ENCODE data around the gene FOSB. TPM values are rescaled to one million over a fixed set of nuclear protein-coding genes. Genes with fewer than 3 reads are reported as not detected.

FOSB gene
- polyA plus RNA-seq, 2 of the 4 experiments (the other 2 are of a cell fraction), result 0.57 to 48.8 TPM

DNA sequence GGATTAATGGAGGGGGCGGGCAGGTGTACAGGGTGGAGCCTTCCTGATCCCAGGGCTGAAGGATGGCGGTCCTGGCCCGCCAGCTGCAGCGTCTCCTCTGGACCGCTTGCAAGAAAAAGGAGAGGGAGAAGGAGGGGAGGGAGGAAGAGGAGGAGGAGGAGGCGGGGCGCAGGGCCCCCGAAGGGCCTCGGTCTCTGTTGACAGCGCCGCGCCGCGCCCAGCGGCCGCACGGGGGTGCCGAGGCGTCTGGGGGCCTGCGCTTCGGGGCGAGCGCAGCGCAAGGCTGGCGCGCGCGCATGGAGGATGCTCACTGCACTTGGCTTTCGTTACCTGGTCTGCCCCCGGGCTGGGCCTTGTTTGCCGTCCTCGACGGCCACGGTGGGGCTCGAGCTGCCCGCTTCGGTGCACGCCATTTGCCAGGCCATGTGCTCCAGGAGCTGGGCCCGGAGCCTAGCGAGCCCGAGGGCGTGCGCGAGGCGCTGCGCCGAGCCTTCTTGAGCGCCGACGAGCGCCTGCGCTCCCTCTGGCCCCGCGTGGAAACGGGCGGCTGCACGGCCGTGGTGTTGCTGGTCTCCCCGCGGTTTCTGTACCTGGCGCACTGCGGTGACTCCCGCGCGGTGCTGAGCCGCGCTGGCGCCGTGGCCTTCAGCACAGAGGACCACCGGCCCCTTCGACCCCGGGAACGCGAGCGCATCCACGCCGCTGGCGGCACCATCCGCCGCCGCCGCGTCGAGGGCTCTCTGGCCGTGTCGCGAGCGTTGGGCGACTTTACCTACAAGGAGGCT lies 30.8 kb downstream of the FOSB start, which contains the start of gene PPM1N:
Gene PPM1N (plus strand): TSS at position 33 of the 785 bp plus-strand sequence. CDS start 30 bp downstream, at position 63.
- CTCF ChIA-PET, result interaction anchor here (0.7 to 17.6 kb wide), 11 partner anchors 7 to 194 kb away, joined by 3 to 418 read pairs (median 4); partner anchors contain the start of genes ERCC1, FOSB, QPCTL and SNRPD2
- TF ChIP-seq MAZ (IDR thresholded peaks at IDR 0.05; ENCODE audit: borderline replicate concordance, low read depth, low read length) (no peak), PBX3 (IDR thresholded peaks at IDR 0.05) (no peak), JUN (IDR thresholded peaks at IDR 0.05) (no peak), POLR2AphosphoS2 (conservative IDR thresholded peaks at IDR 0.05; ENCODE audit: low read length) (no peak), CEBPB (IDR thresholded peaks at IDR 0.05) (no peak), FOXS1 (CRISPR knock-in tag; IDR thresholded peaks at IDR 0.05) (no peak), EHF (CRISPR knock-in tag; IDR thresholded peaks at IDR 0.05) (no peak), NR3C1 (IDR thresholded peaks at IDR 0.05) (no peak), SREBF2 (IDR thresholded peaks at IDR 0.05) (no peak), HOXB13 (CRISPR knock-in tag; IDR thresholded peaks at IDR 0.05; ENCODE audit: low read depth) (no peak), EHMT2 (IDR thresholded peaks at IDR 0.05; ENCODE audit: low read depth) (no peak)
- TF ChIP-seq, protein P1, sequence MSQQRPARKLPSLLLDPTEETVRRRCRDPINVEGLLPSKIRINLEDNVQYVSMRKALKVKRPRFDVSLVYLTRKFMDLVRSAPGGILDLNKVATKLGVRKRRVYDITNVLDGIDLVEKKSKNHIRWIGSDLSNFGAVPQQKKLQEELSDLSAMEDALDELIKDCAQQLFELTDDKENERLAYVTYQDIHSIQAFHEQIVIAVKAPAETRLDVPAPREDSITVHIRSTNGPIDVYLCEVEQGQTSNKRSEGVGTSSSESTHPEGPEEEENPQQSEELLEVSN (IDR thresholded peaks at IDR 0.05; ENCODE audit: borderline replicate concordance, low read depth), result no peak
- peak within 1 kb of the TSS; percentile 99 for H3K4me2 ChIP-seq
- H3K27ac ChIP-seq, result peak within 1 kb of the TSS; percentile 67 to 84
- peaks cover 10% of the 10 kb centered on the region; the same call in 2 of the 3 replicates for H3K4me1 ChIP-seq
- DNase-seq (ENCODE audit: low read depth in 1 of 2, low spot score in 1 of 2) (no peak), ATAC-seq (no peak), FAIRE-seq (no peak)
- POLR2A ChIA-PET, result interaction anchor here (0.6 to 1.1 kb wide), 2 partner anchors 9 to 31 kb away, joined by 3 read pairs; no protein-coding TSS in a partner anchor
- H3K9me3 ChIP-seq, result no peaks in the 10 kb centered on the region
- H3K4me3 ChIP-seq, result peak within 1 kb of the TSS; percentile 75
- 95% methylated on average over 87 of the region's 89 CpGs for WGBS (ENCODE audit: missing lambda C conversion rate)

DNA sequence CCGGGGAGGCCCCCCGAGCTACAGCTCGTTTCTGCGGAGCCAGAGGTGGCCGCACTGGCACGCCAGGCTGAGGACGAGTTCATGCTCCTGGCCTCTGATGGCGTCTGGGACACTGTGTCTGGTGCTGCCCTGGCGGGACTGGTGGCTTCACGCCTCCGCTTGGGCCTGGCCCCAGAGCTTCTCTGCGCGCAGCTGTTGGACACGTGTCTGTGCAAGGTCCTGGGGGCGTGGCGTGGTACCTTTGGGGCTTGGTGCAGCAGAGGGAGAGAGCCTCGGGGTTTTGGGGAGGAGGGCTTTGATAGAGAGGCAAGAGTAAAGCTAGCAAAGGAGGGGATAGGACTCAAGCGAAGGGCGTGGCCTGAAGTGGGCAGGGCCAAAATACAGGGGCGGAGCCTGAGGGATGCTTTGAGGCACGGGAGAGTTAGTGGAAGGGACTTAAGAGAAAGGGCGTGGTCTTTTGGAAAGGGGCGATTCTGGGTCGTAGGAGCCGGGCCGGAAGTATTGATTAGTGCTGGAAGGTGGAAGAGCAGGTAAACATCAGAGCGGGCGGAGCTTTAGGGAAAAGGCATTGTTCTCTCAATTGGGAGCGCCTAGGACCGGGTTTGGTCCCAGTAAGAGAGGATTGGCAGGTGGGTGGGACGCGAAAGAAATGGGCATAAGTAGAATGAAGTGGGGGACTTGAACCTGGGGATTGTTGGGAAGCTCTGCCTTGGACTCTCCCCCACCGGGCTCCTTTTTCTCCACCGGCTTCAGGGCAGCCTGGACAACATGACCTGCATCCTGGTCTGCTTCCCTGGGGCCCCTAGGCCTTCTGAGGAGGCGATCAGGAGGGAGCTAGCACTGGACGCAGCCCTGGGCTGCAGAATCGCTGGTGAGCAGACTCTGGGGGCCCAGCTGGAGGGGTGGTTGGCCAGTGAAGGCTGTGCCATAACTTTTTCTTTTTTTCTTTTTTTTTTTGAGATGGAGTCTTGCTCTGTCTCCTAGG lies 31.7 kb downstream of the FOSB start:
- ATAC-seq (peak in 1 of 2 experiments; percentile 43; a peak in 3 of 6 replicates), FAIRE-seq (no peak), DNase-seq (ENCODE audit: low read depth in 1 of 2, low spot score in 1 of 2) (peak in 1 of 2 experiments; percentile 67)
- CTCF ChIA-PET, result interaction anchor here (0.7 to 17.6 kb wide), 10 partner anchors 10 to 193 kb away, joined by 3 to 418 read pairs (median 4); partner anchors contain the start of genes ERCC1, FOSB, QPCTL and SNRPD2
- no peak overlapping the region for H3K4me3 ChIP-seq
- POLR2A ChIA-PET, result interaction anchor here (1.1 kb wide), 1 partner anchor 9 kb away, joined by 3 read pairs; no protein-coding TSS in a partner anchor
- peaks cover 10% of the 10 kb centered on the region; the same call in 2 of the 3 replicates for H3K4me1 ChIP-seq
- TF ChIP-seq JUN (IDR thresholded peaks at IDR 0.05) (no peak), PBX3 (IDR thresholded peaks at IDR 0.05) (no peak), RAD21 (conservative IDR thresholded peaks at IDR 0.05 in 1 of 2, IDR thresholded peaks at IDR 0.05 in 1 of 2) (no peak), FOSL2 (IDR thresholded peaks at IDR 0.05) (no peak), FOSL2 (CRISPR knock-in tag; IDR thresholded peaks at IDR 0.05) (no peak), RNF2 (IDR thresholded peaks at IDR 0.05; ENCODE audit: borderline replicate concordance, low read depth) (no peak), TFCP2L1 (CRISPR knock-in tag; IDR thresholded peaks at IDR 0.05) (no peak), BHLHE40 (IDR thresholded peaks at IDR 0.05; ENCODE audit: low read depth, low read length) (no peak), SREBF2 (IDR thresholded peaks at IDR 0.05) (no peak), MYC (IDR thresholded peaks at IDR 0.05; ENCODE audit: borderline replicate concordance, low read length) (no peak), TP53 (CRISPR knock-in tag; IDR thresholded peaks at IDR 0.05) (no peak), RCOR1 (IDR thresholded peaks at IDR 0.05; ENCODE audit: low read depth, low read length) (no peak), ESRRA (IDR thresholded peaks at IDR 0.05; ENCODE audit: borderline replicate concordance, low read length) (no peak), HOXB13 (CRISPR knock-in tag; IDR thresholded peaks at IDR 0.05; ENCODE audit: low read depth) (no peak), PHF8 (IDR thresholded peaks at IDR 0.05; ENCODE audit: borderline replicate concordance, low read depth) (no peak), EP300 (IDR thresholded peaks at IDR 0.05) (no peak)
- WGBS (ENCODE audit: missing lambda C conversion rate), result 79% methylated on average over 37 of the region's 37 CpGs
- no peaks in the 10 kb centered on the region for H3K9me3 ChIP-seq
- no peak overlapping the region for H3K27ac ChIP-seq
- H3K4me2 ChIP-seq, result no peak overlapping the region
